Gastrocnemius medialis (tissue), 4 donors: ENCODE measurements around the gene PFKFB2.

Experiments
- CTCF ChIP-seq, 5 experiments: fragments of 450-650 bp in 3 of 5; fragments of 200-600 bp in 2 of 5; sonication (generic) in 2 of 5; IDR thresholded peaks in 4 of 5; conservative IDR thresholded peaks in 1 of 5; 1 replicate in 4 of 5; 2 replicates in 1 of 5; pipeline ENCODE4 v1.5.1; 2016 to 2019; ENCODE audit warnings: antibody characterized with exemption in 5 of 5, mild to moderate bottlenecking in 3 of 5, moderate library complexity in 3 of 5
- POLR2A ChIP-seq, 2 donors: fragments of 450-650 bp; IDR thresholded peaks; one replicate each; pipeline ENCODE4 v1.6.1; 2017; ENCODE audit warnings: antibody characterized with exemption in 2 of 2, mild to moderate bottlenecking in 2 of 2, moderate library complexity in 2 of 2

GRCh38 chr1:207077470-207078377 is 24.6 kb downstream of the PFKFB2 start:
- TF ChIP-seq CTCF (IDR thresholded peaks at IDR 0.05 in 4 of 5, conservative IDR thresholded peaks at IDR 0.05 in 1 of 5) (peak; percentile 78 to 94 (median 85)), POLR2A (IDR thresholded peaks at IDR 0.05) (no peak)
